ENCODE data around the gene KLHL22.
"Not testable (repeated sequence)": the region's sequence is repeated elsewhere in the genome, so short reads cannot be mapped to it uniquely, and the experiment has no call there.

The KLHL22 gene

GRCh38 chr22:20415699-20416098 lies 79.9 kb downstream of the KLHL22 start:
- not testable (repeated sequence) for DNase-seq (ENCODE audit: low read depth)

DNA sequence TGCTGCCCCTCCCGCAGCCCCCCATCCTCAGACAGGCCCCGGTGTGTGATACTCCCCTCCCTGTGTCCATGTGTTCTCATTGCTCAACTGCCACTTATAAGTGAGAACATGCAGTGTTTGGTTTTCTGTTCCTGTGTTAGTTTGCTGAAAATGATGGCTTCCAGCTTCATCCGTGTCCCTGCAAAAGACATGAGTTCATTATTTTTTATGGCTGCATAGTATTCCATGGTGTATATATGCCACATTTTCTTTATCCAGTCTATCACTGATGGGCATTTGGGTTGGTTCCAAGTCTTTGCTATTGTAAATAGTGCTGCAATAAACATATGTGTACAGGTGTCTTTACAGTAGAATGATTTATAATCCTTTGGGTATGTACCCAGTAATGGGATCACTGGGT lies 80.4 kb downstream of the KLHL22 start:
- not testable (repeated sequence) for DNase-seq (ENCODE audit: low read depth)

DNA sequence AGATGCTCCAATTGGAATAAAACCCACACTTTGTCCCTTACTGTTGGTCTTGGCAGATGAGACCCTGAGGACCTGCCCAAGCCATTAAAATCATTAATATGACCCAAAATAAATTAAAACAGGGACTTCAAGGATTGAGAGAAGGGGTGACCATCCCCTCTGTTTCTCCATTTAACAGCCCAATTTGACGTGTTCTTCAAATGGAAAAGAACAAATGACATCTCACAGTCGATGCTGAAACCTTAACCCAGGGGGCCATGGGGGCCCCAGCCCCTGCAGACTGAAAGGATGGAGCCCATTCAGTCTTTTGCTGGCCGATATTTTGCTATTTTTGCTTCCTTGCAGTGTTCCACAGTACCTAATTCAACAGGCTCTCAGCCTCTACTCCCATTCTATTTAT lies 81.1 kb downstream of the KLHL22 start:
- DNase-seq (ENCODE audit: low read depth), result no peak

GRCh38 chr22:20414059-20414440 lies 81.5 kb downstream of the KLHL22 start:
- no peak for DNase-seq (ENCODE audit: low read depth)

- DNase-seq (ENCODE audit: low read depth), result no peak
These were observed 82.2 kb downstream of the KLHL22 start for GRCh38 chr22:20413217-20414058.

DNA sequence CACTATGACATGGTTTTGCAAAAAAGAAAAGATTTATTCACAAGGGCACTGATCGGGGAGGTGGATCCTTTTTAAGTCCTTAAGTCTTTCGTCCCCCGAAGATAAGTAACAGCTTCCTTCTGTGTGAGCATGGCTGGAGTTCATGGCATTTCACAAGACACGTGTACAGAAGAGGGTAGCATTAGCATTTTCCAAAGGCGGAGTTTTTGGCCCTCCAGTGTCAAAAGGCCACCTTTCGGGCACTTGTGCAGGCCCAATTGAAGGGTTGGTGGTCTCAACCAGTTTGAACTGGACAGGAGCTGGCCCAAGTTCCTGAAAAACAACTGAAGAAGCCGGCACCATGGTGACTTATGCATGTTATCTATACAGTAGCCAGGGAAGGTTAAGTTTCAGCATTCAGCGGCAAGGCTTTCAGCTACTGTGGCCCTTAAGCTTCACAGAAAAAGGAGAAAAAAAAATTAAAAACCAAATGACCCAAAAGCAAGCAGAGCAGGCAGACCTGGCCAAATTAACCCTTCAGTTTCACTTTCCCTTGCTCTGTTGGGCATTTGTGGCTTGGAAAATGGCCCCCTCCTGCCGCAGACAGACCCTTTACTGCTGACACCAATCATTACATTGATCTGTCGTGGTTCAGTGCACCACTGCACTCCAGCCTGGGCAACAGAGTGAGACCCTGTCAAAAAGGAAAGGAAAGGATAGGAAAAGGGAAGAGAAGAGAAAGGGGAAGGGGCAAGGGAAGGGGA lies 83.0 kb downstream of the KLHL22 start:
- no peak for DNase-seq (ENCODE audit: low read depth)

DNA sequence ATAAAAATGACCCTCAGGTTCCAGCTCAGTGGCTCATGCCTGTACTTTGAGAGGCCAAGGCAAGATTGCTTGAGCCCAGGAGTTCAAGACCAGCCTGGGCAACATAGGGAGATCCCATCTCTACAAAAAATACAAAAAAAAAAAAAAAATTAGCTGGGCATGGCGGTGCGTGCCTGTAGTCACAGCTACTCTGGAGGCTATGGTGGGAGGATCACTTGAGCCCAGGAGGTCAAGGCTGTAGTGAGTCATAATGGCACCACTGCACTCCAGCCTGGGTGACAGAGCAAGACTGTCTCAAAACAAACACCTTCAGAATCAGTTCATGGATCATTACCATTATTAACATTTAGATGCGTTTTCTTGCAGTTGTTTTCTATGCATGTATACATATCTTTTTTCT lies 86.2 kb downstream of the KLHL22 start:
- not testable (repeated sequence) for DNase-seq (ENCODE audit: low read depth)

GRCh38 chr22:20408891-20409290 lies 86.7 kb downstream of the KLHL22 start:
- no peak for DNase-seq (ENCODE audit: low read depth)

DNA sequence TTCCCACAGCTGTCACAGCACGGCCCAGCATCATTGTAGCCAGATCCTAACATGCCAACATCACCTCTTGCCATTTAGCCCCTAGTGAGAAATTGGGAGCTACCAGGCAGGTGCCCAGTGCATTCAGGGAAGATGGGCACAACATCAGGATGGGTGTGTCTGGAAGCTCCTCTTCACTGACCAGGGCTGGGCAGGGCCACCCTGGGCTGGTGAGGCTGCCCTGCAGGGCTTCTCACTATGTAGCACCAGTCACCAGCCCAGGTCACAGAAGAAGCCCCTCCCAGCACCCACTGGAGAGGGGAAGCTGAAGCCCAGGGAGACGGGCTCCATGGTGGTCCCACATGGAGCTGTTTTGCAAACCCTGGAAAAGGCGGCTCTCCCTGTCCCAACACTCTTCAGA lies 87.8 kb downstream of the KLHL22 start:
- DNase-seq (ENCODE audit: low read depth), result no peak

DNA sequence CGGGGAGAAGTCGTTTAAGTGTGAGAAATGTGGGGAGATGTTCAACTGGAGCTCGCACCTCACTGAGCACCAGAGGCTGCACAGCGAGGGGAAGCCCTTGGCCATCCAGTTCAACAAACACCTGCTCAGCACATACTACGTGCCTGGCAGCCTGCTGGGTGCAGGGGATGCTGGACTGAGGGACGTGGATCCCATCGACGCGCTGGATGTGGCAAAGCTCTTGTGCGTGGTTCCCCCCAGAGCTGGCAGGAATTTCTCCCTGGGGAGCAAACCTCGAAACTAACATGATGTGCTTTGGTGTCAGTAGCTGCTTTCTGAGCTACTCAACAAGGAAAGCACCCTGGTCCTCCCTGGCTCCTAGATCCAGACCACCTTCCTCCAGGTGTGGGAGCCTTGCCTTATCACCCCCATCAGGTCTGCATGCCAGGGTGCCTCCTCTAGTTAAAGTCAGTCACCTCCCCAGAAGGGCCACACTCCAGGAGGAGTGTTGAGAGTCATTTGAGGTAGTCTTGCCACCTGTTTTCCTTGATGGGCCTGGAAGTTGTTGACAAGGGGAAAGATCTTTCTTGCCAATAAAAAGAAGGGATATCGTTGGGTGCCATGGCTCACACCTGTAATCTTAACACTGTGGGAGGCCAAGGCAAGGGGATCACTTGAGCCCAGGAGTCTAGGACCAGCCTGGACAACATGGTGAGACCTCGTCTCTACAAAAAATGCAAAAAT lies 88.7 kb downstream of the KLHL22 start:
- no peak for DNase-seq (ENCODE audit: low read depth)

GRCh38 chr22:20405931-20406685 lies 89.5 kb downstream of the KLHL22 start:
- no peak for DNase-seq (ENCODE audit: low read depth)

- no peak for DNase-seq (ENCODE audit: low read depth)
These were observed 90.2 kb downstream of the KLHL22 start for GRCh38 chr22:20405291-20405930.

- no peak for DNase-seq (ENCODE audit: low read depth)
These were observed 90.7 kb downstream of the KLHL22 start for GRCh38 chr22:20404881-20405280.

- DNase-seq (ENCODE audit: low read depth), result no peak
These were observed 91.8 kb downstream of the KLHL22 start for GRCh38 chr22:20403779-20404140.

GRCh38 chr22:20402960-20403778 lies 92.4 kb downstream of the KLHL22 start:
- DNase-seq (ENCODE audit: low read depth), result no peak

GRCh38 chr22:20401376-20402014 lies 94.1 kb downstream of the KLHL22 start:
- DNase-seq (ENCODE audit: low read depth), result no peak

DNA sequence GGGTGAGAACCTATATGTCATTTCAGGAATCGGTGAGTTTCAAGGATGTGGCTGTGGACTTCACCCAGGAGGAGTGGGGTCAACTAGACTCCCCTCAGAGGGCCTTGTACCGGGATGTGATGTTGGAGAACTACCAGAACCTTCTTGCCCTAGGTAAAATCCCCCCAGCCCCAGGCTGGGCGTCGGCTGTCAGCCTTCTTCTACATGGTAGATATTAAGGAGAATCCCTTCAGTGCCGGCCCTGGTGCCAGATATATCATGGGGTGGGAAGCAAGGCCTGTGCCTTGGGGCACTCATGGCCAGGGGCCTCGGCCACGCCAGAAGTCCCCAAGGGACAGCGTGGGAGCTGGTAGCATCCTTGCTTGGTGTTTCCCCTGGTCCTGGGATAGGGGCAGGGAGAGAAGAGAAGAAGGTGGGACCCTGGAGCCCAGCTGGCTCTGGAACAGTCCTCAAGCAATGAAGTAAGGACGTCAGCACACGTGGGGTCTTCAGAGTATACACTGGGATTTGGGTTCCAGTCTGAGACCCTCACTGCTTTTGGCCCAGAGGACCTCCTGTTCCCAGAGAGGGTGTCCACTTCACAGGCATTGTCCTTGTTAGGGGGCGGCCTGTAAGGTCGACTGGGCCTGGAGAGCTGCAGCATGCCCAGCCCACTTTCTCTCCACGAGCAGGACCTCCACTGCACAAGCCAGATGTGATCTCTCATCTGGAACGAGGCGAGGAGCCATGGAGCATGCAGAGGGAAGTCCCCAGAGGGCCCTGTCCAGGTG lies 94.8 kb downstream of the KLHL22 start:
- no peak for DNase-seq (ENCODE audit: low read depth)

DNA sequence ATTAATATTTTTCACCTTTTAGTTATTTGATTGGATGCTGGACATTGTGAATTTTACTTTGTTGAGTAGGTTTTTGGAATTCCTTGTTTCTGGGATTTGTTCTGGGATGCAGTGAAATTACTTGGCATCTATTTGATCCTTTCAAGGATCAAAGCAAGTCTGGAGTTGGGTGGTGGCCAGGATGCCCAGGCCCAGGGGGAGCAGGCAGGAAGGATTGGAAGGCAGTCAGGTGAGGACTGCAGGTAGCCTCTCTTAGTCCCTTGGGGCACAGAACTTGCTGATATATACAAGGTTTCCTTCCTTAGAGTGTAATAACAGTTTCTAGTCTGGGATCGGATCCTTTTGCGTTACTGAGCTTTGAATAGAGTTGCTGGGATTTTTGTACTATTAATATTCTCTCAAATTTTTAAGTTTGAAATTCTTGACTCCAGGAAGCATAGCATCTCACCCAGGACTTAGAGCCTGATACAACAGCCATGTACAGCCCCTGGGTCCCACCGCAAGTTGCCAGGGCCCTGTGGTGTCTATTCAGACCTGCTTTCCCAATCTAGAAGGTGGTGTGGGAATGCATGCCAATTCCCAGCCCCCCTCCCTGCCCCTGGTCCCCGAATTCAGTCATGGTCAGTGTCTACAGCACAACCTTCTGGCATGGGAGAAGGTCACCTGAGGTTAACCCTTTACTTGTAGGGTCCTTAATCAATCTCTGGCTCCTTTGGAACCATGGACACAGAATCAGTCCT lies 95.6 kb downstream of the KLHL22 start:
- no peak for DNase-seq (ENCODE audit: low read depth)

DNA sequence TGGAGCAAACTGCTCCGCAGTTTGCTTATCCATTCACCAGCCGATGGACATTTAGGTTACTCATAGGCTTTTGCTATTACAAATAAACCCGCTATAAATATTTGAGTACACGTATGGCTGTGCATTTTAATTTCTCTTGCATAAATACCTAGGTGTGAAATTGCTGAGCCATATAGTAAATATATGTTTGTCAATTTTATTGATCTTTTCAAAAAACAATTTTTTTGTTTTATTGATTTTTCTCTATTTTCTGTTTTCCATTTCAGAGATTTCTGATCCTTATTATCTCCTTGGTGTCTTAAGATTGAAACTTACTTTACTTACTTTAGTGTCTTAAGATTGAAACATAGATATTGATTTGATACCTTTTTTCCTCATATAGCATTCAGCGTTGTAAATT lies 97.2 kb downstream of the KLHL22 start:
- no peak for DNase-seq (ENCODE audit: low read depth)

All from stimulated activated CD8-positive, alpha-beta memory T cell treated with anti-CD3 and anti-CD28 coated beads, Interleukin-15, amount 100 ng/mL, for 1 hour (primary cell).